Measurements from ENCODE around the gene AP2M1.
"Not testable (repeated sequence)": the region's sequence is repeated elsewhere in the genome, so short reads cannot be mapped to it uniquely, and the experiment has no call there.

AP2M1 gene

GRCh38 chr3:184158404-184158803 lies 16.3 kb upstream of the AP2M1 start:
- DNase-seq = no peak

DNA sequence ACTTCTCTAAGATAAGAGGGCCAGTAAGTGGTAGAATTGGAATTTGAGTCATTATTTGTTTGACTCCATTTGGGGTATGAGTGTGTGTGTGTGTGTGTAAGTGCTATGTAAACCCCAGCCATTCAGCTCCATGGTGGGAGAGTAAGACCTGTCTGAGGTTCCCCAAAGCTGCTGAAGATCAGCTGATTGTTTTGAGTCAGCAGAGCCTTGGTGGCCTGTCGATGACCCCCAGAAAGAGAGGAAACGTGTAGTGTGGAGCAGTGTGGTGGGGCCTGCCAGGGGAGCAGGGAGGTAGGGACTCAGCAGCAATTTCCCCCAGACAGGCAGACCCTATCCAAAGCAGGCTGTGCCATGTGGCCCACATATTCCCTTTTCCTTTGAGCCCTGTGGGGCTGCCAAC lies 14.2 kb upstream of the AP2M1 start:
- DNase-seq = no peak

DNA sequence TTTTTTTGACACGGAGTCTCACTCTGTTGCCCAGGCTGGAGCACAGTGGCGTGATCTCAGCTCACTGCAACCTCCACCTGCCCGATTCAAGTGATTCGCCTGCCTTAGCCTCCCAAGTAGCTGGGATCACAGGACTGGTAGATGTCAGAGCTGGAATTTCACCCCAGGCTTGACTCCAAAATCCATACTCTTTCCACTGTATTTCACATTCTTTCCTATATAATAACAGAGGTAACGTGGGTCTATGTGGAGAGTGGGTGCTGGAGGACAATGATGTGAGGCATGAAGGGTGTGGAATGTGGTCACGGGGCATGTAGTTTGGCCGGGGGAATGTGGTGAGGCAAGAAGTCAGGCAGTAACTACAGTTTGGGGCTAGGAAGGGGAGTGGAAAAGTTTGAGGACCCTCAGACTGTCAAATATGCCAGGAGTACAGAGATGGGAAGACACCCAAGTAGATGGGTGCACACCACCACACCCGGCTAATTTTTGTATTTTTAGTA lies 12.0 kb upstream of the AP2M1 start:
- DNase-seq = not testable (repeated sequence)

GRCh38 chr3:184164648-184165330 lies 9.9 kb upstream of the AP2M1 start:
- no peak for DNase-seq

GRCh38 chr3:184165543-184165942 lies 9.1 kb upstream of the AP2M1 start:
- DNase-seq = no peak

GRCh38 chr3:184166671-184167070 lies 8.0 kb upstream of the AP2M1 start:
- DNase-seq = no peak

- DNase-seq = no peak
These were observed 6.9 kb upstream of the AP2M1 start for GRCh38 chr3:184167786-184168185.

DNA sequence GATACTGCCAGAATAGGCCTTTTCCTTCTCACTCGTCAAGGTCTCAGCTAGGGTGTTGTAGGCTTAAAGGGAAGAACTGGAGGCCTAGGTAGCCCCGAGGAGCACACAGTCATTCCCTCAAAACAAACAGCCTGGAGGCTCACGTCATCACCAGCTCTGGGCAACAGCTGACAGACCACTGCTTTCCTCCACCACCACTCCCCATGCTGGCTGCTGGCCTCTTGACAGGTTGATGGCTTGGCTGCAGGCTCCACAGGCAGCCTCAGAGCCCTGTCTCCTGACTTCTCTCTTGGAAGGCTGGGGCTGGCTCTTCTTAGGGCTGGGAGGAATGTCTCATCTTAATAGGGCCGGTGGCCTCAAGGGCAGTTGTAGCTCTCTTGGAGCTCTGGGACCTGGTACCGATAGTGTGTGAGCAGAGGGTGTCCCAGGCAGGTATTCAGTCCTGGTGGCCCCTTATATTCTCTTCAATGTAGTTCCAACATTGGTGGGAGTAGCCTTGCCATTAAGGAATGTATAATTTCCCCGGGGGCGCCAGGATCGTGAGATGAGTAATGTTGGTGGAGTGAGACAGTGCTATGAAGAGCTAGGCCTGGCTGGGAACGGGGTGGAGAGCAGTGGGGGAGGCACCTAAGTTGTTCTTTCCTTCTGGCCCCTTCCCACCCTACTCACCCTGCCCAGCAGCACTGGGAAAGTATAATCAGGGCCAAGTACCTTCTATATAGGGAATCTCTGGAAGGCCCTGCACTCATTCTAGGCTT lies 6.1 kb upstream of the AP2M1 start:
- DNase-seq = no peak

DNA sequence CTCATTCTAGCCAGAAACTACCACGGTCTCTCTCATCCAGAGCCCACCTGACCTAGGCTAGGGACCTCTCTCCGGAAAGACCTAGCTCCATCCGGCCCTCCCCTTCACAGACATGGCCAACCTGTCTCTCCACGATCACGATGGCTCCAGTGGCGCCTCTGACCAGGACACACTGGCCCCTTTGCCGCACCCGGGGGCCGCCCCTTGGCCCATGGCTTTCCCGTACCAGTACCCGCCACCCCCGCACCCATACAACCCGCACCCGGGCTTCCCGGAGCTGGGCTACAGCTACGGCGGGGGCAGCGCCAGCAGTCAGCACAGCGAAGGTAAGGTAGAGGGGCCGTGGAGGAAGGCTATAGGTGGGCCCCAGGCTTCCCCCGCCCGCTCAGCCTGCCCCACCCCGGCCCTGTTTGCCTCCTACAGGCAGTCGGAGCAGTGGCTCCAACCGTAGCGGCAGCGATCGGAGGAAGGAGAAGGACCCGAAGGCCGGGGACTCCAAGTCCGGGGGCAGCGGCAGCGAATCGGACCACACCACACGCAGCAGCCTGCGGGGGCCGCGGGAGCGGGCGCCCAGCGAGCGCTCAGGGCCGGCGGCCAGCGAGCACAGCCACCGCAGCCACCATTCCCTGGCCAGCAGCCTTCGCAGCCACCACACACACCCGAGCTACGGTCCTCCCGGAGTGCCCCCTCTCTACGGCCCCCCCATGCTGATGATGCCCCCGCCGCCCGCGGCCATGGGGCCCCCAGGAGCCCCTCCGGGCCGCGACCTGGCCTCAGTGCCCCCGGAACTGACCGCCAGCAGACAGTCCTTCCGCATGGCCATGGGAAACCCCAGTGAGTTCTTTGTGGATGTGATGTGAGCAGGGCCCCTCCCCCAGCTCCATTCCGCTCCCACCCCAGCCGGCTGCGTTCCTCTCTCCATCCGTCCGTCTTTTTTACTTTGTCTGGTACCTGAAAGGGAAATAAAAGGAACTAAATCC lies 4.5 kb upstream of the AP2M1 start:
- no peak for DNase-seq

GRCh38 chr3:184171562-184171961 lies 3.1 kb upstream of the AP2M1 start:
- DNase-seq = no peak

DNA sequence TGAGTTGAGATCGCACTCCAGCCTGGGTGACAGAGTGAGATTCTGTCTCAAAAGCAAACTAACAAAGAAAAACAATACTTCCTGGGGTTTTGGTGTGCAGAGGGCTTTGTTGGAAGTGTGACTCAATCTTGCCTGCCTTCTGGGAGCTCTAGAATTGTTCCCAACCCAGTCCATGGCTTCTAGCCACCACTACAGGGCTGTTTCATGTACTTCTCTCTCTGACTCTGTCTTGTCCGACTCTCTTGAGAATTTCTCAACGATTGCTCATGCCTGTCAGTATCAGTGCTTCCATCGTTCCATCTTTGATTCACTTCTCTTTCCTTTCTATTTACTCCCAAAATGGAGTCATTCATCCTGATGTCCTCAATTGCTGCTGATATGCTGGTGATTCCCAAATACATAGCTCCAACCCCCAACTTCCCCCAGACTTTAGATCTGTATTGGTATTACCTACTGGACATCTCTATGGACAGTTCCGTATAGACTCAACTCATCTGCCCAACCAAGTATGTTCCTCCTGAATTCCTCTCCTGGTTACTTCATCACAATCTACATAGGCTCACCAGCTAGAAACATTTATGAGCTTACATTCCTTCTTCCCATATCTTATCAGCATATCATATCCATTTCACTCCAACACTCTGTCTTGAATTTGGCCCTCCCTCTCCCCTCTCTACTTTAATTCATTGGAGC lies 1.8 kb upstream of the AP2M1 start:
- DNase-seq = no peak

DNA sequence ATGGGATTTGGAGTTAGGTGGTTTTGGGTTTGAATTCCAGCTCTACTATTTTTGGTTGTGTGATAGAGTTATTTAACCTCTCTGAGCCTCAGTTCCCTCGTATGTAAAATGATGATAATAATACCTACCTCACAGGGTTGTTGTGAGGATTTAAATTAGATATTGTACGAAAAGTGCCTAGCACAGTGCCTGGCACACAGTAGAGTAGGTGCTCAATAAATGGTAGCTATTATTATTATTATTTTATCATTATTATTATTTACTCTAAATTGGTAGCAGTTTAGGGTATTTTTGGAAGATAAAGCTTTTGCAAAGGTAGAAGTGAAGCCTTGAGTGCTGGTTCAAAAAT lies 1.3 kb upstream of the AP2M1 start:
- DNase-seq = no peak

GRCh38 chr3:184174284-184174645 lies 390 bp upstream of the AP2M1 start:
- no peak for DNase-seq

- no peak for DNase-seq
These were observed 851 bp downstream of the AP2M1 start for GRCh38 chr3:184175506-184175905.

GRCh38 chr3:184175981-184176376 lies 1.3 kb downstream of the AP2M1 start:
- no peak for DNase-seq

- no peak for DNase-seq
These were observed 2.0 kb downstream of the AP2M1 start for GRCh38 chr3:184176377-184177330.

GRCh38 chr3:184177331-184177731 lies 2.7 kb downstream of the AP2M1 start:
- DNase-seq = no peak

DNA sequence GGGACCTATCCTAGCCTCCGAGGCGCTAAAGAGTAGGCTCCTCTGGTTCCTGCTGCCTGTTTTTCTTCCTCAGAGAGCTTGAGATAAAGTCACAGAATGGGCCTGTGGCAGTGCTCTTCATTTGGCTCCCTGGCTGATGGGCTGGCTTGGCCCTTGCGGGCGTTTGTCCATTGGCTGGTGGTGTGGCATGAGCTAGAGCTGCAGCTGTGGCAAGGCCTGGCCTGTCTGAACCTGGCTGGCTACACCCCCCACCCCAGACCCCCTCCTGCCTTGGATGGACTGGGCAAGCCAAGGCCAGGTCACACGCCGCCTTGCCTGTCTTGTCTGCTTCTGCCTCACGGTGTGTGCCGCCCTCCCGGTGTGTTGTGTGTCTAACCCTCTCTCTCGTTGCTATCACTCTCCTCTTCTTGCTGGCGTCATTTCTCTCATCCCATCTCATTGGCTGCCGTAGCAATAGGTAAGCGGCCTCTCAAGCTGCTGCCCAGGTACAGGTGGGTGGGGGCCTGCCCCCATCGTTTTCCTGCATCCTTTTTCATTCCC lies 3.2 kb downstream of the AP2M1 start:
- no peak for DNase-seq

DNA sequence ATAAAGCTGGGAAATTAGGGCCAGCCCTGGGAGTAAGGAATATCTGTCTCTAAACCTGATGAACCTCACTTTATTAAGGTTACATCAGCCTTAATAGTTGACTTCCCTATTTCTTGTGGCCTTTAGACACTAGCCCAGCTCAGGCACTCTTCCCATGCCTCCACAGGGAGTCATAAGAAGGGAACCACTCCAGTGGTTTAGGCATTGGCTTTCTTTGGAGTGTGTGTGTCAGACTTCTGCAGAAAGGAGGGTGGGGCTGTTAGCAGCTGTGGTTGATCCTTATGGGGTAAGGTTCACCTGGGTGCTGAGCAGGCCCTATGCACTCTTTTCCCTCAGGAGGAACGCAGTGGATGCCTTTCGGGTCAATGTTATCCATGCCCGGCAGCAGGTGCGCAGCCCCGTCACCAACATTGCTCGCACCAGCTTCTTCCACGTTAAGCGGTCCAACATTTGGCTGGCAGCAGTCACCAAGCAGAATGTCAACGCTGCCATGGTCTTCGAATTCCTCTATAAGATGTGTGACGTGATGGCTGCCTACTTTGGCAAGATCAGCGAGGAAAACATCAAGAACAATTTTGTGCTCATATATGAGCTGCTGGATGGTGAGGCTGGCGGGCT lies 4.0 kb downstream of the AP2M1 start:
- no peak for DNase-seq

- DNase-seq = no peak
These were observed 5.5 kb downstream of the AP2M1 start for GRCh38 chr3:184180165-184180564.

DNA sequence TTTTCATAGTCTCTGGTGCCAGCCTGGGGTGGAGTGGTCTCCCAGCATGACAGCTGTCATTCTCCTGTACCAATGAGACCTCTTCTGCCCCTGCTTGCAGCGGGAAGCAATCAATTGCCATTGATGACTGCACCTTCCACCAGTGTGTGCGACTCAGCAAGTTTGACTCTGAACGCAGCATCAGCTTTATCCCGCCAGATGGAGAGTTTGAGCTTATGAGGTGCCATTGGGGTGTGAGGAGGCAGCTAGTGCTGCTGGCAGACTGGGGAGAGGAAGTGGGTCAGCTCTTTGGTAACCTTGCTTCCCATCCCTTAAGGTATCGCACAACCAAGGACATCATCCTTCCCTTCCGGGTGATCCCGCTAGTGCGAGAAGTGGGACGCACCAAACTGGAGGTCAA lies 6.9 kb downstream of the AP2M1 start:
- no peak for DNase-seq

Measured in NCI-H1092 treated with DMSO at 0.1 percent for 48 hours (cell line).